A549 treated with ZK216348 at 1 μM for 4 hours (cell line): Measurements from ENCODE around the gene BSDC1. TPM values are rescaled to one million over a fixed set of nuclear protein-coding genes. Genes with fewer than 3 reads are reported as not detected.

ENCODE experiments used
- total RNA-seq: library from RNA; stranded (reverse); fragments of 200-300 nt; extraction: Qiagen RNA extraction; gene quantifications from 5 replicates; pipeline ENCODE4 v1.2.3, GENCODE V29; 2022; ENCODE audit warnings: low read depth

BSDC1 gene
- total RNA-seq, result 16.7 to 22.6 TPM (median 22.5 TPM) in 5 replicates

DNA sequence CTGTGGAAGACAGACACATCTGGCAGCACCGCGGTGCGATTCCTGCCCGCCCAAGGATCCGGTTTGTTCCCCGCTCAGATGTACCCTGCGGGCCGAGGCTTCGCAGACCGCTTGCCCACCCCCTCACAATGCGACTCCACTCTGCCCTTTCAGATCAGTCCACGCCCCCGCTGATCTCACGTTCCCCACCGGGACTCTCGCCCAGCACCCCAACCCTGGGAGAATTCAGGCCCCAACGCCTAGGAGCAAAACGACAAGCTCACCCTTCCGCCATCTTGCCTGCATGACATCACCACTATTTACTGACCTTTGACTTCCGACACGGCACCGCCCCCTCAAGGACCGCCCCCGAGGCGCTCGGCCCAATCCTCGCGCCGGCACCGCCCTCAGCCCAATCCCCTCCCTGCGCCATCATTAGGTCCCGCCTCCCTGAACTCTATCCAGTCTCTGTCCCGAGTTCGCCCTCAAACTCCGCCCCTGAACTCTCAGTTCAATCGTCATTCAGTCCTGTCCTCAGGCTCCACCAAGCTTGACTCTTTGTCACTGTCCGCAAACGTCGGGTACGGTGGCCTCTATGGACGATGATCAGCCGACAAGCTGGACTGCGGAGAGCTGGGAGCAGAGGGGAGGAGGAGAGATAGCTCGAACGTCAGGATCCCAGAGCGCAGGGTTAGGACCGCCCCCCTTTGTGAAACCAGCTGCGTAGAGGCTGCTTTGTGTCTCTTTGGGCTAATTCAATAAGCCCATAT is at the start of gene BSDC1:
BSDC1 (minus strand) TSS at position 301 of the 749 bp plus-strand sequence; CDS start at position 274, 27 bp downstream.

DNA sequence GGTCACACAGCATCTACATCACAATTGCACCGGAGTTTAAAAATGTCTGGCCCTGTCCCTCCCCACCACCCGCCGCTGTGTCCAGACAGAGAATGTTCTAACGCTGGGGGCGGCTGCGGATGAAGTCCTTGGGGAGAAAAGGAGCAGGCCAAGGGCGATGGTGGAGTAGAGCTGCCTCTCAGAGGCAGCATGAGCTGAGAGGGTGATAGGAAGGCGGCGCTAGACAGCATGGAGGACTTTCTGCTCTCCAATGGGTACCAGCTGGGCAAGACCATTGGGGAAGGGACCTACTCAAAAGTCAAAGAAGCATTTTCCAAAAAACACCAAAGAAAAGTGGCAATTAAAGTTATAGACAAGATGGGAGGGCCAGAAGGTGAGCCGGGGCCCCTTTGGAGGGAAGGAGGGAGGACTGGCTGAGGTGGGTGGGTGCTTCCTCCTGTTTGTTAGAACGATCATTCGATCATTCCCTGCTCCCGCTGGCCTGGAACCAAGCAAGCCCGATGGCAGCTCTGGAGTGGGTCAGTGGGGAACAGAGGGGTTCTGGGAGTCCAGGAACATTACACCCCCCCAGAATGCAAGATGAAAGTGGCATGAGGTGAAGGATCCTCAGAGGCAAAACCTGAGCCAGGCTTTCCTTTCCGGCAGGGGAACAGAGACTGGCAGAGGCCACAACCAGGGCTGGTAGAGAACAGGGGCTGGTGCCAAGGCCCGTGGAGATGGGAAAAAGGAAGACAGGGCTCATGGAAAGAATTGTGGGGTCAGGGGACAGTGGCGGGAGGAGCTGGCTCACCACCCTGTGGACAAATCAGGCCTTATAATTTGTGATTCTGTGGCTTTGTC is 31.5 kb downstream of the BSDC1 start, which contains the start of the genes FAM229A and TSSK3:
FAM229A (minus strand) TSS at position 12 of the 840 bp plus-strand sequence. CDS start 394 bp downstream, outside the sequence.
TSSK3 (plus strand) TSS at position 66 of the 840 bp plus-strand sequence; CDS start at position 229, 163 bp downstream.

DNA sequence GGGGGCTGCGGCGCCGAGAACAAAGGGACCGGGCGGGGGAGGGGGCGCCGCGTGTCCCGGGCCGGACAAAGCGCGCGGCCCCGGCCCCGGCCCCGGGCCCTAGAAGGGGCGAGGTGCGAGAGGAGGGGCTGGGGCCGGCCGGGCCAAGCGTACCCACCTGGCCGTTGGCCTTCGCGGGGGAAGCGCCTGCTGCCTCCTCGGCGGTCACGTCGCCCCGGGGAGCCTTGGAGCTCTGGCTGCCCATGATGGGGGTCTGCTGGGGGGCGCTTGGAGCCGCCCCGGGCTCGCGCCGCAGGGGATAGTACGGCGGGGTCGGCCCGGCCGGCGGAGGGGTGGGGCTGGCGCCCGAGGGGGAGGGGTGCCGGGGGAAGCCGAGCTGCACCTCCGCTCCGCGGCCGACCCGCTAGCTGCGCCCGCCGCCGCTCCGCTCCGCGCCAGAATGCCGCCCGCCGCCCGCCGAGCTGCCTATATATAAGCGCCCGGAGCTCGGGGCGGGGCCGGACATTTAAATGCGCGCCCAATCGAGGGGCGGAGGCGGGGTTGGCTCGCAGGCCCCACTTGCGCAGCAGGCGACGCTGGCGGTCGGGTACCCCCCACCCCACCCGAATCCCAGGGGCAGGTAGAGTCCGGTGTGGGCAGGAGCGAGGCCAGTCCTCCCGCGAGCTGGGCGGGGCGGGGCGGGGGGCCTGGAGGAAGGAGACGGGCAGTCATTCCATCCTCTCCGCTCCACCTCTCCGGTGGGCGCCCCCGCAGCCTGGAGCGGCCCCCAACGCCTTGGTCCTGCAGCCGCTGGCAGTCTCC is 58.3 kb downstream of the BSDC1 start, which contains the start of gene MARCKSL1:
MARCKSL1 (minus strand) TSS at position 444 of the 801 bp plus-strand sequence; CDS start at position 244, 200 bp downstream.

Other genes starting within 250 kb of the BSDC1 start
- 26.4 to 30.0 TPM (median 29.2 TPM) in 5 replicates for gene TXLNA, start 214.8 kb downstream of the BSDC1 start, total RNA-seq
- 1.1 to 2.8 TPM (median 1.8 TPM) in 5 replicates for gene CCDC28B, start 193.8 kb downstream of the BSDC1 start, total RNA-seq
- gene IQCC, start 188.8 kb downstream of the BSDC1 start, total RNA-seq, result 1.6 to 2.7 TPM (median 2.1 TPM) in 5 replicates
- not detected in 5 replicates for gene DCDC2B, start 185.4 kb downstream of the BSDC1 start, total RNA-seq
- 8.1 to 10.7 TPM (median 10.5 TPM) in 5 replicates for gene TMEM234, start 172.1 kb downstream of the BSDC1 start, total RNA-seq
- 262 to 314 TPM (median 274 TPM) in 5 replicates for gene EIF3I, start 172.0 kb downstream of the BSDC1 start, total RNA-seq
- 0.36 to 0.86 TPM (median 0.73 TPM) in 5 replicates for gene FAM167B, start 147.2 kb downstream of the BSDC1 start, total RNA-seq
- not detected in 5 replicates for gene LCK, start 143.2 kb downstream of the BSDC1 start, total RNA-seq
- gene HDAC1, start 102.4 kb downstream of the BSDC1 start, total RNA-seq, result 52.8 to 61.8 TPM (median 54.7 TPM) in 5 replicates
- 54.0 to 74.4 TPM (median 66.1 TPM) in 5 replicates for gene MARCKSL1, start 58.2 kb downstream of the BSDC1 start, total RNA-seq
- 2.0 to 4.7 TPM (median 4.0 TPM) in 5 replicates for gene FAM229A, start 32.0 kb downstream of the BSDC1 start, total RNA-seq
- 0.25 TPM in 1 of 5 replicates, not detected in the others for gene TSSK3, start 31.9 kb downstream of the BSDC1 start, total RNA-seq
- not detected in 5 replicates for gene ZBTB8B, start 70.6 kb upstream of the BSDC1 start, total RNA-seq
- 2.5 to 4.4 TPM (median 3.8 TPM) in 5 replicates for gene ZBTB8A, start 145.0 kb upstream of the BSDC1 start, total RNA-seq